NCI-H82 (cell line): Measurements from ENCODE around the gene C2orf76.

Source experiments
- DNase-seq: peaks from one replicate; lab custom pipeline; 2025; lab: John Stamatoyannopoulos, UW

Gene C2orf76

DNA sequence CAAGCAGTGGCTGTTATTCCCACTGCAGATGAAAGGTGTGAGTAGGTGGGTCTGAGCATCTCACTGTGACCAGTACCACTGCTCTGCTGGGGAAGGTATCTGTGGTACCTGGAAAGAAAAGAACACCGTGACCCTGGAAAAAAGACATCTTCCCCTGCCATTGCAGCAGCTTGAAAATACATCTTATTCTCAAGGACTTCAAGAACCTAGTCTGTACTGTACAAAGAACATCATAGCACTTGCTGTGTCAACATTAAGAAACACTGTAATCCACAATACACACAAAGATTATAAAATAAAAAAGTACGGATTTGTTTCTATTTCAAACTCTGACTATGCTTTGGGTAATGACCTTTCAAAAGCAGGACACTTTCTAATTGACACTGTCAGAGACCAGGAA, 28.9 kb downstream of the C2orf76 start:
- DNase-seq = no peak

DNA sequence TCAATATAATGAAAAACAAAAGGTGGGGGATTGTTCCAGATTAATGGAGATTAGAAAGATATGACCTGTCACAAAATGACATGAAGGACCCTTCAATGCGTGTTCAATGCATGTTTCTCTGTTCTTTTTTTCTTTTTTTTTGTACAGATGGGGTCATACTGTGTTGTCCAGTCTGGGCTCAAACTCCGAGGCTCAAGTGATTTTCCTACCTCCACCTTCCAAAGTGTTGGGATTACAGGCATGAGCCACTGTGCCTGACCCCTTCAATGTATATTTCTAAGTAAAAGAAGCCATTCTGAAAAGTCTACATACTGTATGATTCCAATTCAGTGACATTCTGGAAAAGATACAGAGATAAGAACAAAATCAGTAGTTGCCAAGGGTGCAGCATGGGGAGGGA, 32.8 kb downstream of the C2orf76 start:
- DNase-seq = no peak

DNA sequence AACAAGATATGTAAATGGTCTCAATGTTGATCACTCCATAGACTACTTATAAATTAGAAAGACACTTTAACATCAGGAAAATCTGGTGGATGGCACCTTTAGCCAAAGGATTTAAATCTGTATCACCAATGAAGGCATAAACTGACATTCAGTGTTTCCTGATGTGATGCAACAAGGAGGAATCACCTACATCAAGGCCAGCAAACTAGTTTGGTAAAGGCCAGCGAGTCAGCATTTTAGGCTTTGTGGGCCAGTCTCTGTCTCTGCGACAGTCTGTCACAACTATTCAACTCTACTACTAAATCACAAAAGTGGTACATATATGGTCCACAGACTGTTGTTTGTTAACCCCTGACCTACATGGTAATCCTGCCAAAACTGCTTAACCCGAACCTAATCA, 33.3 kb downstream of the C2orf76 start:
- no peak for DNase-seq

DNA sequence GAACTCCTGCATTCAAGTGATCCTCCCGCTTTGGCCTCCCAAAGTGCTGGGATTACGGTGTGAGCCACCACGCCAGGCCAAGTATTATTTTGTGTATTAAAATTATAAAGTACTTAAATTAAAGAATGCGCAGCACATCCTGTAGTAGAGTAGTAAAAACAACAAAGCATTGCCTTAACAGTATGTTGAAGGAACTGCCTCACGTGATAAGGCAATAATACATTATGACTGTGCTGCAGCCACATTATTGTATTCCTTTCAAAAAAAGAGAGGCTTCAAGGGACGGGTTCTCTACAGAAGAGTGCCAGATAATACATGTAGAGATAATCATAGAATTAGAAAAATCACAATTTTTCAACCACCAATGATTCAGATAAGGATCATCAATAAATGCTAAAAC, 33.7 kb downstream of the C2orf76 start:
- DNase-seq = no peak

DNA sequence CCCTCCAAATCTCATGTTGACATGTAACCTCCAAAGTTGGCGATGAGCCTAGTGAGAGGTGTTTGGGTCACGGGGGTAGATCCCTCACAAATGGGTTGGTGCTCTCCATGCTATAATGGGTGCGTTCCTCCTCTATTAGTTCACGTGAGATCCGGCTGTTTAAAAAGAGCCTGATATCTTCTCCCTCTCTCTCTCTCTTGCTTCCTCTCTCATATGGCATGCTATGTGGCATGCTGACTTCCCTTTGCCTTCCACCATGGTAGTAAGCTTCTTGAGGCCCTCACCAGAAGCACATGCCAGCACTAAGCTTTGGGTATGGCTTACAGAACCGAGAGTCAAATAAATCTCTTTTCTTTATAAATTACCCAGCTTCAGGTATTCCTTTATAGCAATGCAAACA, 39.2 kb downstream of the C2orf76 start:
- no peak for DNase-seq

DNA sequence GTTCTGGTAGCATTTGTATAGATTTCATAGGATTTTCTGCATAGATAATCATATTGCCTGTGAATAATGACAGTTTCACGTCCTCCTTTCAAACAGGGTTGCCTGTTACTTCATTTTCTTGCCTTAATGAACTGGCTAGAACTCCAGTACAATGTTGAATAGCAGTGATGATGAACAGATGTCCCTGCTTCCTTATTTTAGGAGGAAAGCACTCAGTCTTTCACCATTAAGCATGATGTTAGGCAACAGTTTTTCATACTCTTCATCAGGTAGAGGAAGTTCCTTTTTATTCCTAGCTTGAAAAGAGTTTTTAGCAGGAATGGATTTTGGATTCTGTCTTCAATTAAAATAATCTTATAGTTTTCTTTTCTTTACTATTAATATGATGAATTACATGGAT, 39.7 kb downstream of the C2orf76 start:
- no peak for DNase-seq

DNA sequence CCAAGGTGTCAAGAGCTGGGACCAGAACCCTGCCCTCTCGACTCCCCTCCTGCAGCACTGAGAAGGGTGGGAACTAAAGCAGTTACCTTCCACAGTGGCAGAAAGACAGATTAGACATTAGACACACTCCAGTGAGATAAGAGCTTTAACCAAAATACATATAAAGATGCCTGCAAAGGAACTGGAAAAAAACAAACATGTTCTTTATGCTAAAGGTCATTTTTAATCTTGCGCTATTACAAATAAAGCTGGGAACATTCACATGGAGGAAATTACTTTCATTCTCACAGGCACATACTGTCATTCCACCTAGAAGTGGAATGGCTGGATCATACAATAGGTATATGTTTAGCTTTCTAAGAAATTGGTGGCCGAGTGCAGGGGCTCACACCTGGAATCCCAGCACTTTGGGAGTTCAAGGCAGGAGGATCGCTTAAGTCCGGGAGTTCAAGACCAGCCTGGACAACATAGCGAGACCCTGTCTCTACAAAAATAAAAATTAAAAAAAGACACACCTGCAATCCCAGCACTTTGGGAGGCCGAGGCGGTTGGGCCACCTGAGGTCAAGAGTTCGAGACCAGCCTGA, 41.9 kb downstream of the C2orf76 start:
- DNase-seq = no peak

DNA sequence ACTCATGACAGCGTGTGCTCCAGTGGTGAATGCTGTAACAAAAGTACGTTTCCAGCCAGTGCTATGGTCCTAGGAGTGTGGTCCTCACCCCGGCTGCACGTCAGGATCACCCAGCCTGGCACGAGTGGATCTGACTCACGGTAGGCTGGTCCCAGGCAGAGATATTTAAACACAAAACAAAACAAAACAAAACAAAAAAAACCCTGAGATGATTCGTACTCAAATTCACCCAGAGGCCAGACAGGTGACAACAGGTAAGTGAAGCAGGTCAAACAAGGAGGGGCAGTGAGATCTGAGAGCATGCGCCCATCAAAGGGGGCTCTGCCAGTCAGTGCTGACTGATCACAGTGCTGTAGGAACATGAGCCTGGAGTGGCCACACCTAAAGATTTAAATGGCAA, 43.2 kb downstream of the C2orf76 start:
- DNase-seq = no peak

DNA sequence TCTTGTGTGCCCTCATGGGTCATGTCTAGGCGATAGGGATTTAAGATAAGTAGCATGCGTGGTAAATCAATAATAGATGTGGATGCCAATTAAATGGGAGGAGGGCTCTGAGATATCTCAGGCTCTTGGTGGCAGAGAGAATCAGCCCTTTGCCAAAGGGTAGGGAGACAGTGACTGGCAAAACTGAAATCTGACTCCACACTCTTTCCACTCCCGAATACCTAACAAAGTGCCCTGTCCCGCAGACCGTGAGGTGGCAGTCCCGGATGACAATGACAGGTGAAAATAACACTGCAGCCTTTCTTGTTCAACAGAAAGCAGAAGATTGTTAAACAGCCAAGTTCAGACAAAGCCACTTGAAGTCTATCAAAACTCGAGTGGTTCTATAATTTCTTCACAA, 47.0 kb downstream of the C2orf76 start:
- DNase-seq = peak; percentile 28

DNA sequence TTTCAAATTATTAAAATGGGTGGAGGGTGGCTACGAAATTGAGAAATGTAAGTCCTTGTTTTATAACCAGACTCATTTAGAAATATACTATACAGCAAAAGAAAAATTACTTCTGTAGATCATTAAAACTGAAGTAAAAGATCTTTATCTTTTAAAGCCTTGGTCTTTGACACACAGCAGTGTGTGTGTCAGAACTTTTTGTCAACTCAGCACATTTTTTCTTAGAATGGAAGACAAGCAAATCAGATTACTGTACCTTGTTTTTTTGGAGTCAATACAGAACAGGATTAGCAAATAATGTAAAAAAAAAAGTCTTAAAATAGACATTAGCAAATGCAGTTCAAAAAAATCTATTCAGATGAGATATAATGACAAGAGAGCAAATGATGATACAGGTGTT, 49.1 kb downstream of the C2orf76 start:
- DNase-seq = no peak

DNA sequence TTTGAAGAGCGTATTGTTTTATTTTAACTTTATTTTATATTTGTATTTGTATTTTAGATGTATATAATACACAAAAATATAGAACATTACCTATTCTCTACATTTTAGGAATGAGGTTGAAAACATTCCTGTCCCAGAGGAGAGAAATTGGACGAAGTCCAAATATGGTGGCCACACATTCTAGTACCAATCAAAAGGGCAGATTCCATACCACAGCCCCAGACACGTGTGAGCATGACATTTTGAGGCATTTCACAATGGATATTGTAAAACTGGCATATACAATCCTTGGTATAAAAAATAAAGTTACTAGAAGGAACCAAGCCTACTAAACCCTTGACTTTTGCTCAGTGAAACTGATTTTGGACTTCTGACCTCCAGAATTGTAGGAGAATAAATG, 50.6 kb downstream of the C2orf76 start:
- no peak for DNase-seq

DNA sequence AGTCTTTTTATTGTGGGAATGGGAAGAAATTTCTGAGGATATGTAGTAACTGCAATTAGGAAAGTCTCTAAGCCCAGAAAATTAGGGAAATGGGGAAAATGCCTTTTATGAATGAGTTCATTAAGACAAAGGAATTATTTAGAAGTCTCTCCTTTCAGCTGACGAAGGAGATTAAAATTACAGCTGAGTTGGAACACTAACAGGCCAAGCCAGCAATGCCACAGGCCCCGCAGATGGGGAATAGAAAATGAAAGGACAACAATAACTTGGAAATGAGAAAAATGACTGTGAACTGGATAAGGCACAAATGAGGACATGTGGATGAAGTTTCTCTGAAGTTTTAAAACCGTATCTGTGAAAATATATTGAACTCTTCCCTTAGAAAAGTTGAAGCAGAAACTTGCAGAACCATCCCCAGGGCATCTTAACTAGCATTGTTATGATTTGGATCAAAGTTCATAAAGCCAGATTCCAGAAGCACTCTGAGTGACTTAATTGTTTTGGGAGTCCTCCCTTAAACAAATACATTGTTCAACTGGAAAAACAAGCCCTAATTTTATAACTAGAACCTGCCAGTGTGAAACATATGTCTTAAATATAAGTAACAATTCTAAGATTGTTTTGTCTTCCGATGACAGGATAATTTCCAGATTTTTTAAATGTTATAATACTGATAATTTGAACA, 51.3 kb downstream of the C2orf76 start:
- DNase-seq = no peak

DNA sequence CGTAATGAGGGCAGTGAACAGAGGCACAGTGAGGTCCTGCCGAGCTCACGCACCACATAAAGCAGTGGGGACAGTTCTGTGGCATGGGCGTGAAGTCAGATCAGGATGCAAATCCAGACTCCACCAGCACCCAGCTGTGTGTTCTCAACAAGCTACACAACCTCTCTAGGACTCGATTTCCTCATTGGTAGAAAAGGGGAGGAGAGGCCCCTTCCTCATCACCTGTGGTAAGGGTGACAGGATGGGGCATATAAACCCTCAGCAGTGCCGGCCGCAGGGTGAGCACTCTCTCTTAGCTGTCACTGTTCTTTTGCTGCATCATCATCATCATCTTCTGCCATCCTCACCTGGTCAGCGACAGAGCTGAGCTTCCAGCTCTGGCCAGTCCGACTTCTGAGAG, 54.8 kb downstream of the C2orf76 start:
- no peak for DNase-seq

DNA sequence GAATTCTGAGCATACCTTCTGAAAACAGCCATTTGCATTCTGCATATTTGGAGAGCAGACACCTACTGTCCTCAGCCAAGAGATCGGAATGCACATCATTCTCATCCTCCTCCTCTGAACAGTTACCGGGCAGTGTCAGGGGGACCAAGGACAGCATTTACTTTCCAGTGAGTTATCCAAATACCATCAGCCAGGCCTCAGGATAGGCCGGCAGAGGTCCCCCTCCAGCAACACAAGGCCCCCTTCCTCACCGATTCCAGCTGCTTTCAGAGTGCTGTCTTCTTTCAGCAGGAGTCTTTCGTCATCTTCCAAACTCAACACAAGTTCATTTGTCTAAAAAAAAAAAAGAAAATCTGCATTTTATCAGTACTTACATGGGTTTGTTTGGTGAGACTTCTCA, 55.3 kb downstream of the C2orf76 start:
- DNase-seq = peak; percentile 32

DNA sequence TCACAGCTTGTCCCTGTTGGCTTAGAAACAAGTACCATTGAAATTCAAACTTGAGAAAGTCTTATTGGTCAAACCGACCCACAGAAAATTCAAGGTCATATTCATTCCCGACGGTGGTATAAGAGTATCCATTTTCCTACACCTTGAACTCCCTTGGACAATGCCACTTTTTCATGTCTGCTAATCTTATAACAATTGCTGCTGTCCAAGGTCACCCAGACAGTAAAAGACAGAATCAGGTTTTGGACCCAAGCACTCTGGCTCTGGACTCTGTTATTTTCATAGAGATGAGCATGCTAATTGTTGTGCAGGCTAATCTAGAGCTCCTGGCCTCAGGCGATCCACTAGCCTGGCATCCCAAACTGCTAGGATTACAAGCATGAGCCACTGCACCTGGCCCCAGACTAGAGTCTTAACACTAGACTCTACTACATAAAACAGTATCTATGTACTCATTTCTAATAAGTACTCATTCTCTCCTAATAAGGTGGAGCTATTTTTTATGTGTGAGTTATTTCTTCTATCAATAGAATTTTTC, 57.8 kb downstream of the C2orf76 start:
- peak; percentile 30 for DNase-seq

DNA sequence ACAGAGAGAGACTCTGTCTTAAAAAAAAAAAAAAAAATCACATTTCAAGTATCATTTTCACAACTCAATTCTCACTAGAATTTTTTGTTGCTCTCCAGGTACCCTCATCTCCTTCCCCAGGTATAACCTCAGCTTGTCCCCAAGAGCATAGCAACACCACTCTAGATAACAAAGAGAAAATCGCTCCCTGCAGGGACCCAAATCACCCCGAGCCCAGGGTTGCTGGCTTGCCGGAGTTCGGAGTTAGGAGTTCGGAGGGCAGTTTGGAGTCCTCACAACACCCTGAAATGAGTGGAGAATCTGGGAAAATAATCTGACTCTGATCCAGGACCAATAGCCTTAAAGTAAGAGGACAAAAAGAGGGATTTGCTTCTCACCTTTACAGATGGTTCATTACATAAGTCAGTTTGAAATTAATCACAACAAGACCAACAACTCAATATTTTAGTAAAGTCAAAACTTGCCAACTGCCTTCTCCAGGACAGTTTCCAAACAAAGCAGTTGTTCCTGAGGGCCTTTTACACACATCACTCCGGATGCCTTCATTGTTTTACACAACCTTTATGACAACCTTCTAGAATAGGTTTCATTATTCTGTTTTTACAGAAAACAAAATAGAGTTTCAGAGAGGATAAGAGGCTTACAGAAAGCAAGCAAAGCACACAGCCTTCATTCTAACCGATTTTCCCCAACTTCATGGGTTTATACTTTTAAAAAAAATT, 59.1 kb downstream of the C2orf76 start:
- DNase-seq = no peak

DNA sequence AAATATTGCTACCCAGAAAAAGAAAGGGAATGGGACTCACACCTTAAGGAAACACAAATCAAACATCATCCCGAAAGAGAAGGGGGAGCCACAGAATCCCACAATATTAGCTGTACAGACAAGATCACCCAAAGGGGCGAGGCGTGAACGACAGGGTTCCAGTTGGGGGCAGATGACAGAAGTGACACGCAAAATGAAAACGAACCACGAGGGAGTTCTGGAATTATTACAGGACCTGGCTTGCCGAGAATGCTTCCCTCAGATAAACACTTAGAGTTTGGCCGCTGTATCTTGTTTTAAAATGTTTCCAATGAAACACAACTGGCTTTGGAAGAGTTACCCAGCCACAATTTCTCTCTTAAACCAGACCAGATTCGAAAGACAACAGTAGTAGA, 60.4 kb downstream of the C2orf76 start:
- DNase-seq = no peak

DNA sequence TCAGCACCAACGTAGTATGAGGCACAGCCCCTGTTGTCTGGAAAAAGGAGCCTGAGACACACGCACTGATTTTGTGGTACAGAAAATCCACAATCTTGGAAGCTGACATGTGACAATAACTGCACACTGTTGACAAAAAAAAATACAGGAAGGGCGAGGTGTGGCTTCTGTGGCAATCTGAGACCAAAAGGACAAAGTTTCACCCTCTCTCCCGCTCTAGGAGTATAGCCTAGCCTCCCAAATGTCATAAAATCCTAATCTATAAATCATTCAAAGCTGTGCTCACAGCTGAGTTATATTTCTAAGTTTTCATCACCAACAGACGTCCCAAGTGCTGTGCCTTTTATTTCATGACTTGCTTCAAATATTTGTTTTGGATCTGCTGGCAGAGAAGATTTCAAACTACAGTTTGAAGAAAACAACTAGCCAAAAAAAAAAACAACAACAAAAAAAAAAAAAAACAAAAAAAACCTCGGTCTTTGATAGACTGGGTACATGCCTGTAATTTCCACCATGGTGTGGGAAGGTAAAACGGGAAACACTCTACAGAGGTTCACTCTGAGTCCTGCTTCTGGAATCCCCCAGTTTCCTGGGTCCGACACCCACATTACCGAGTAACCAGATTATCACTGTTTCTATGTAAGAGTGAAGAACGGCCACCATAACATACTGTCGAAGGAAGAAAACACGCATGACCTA, 61.0 kb downstream of the C2orf76 start:
- DNase-seq = peak; percentile 18

DNA sequence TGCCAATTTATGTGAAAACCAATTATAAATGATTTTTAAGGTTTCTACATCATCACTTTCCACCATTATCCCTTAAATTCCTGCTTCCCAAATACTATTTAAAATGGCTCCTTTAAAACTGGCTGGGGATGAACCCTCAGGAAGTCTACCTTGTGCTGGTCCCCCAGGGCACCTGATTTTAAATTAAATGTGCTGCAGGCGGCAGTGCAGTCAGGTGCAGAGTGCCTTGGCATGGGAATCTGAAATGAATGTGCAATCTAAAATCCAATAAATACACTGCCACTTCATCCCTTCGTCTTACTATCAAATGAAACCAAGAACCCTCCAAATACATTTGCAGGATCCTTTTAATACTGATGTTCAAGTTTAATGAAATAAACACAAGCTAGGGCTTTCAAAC, 61.8 kb downstream of the C2orf76 start:
- peak; percentile 8 for DNase-seq

DNA sequence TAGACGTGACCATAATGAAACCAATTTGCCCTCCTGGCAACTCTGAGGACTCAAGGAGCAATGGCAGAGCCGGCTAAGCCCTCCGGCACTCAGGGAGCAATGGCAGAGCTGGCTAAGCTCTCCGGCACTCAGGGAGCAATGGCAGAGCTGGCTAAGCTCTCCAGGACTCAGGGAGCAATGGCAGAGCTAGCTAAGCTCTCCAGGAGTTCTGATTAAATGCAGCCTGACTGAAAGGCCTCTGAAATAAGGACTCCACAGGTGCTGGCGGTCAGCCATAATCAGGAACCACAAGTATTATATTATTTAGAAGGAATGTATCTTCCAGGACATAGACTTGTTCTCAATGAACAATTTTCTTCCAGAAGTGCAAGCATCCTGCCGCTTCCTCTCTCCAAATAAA, 65.2 kb downstream of the C2orf76 start:
- DNase-seq = peak; percentile 52

DNA sequence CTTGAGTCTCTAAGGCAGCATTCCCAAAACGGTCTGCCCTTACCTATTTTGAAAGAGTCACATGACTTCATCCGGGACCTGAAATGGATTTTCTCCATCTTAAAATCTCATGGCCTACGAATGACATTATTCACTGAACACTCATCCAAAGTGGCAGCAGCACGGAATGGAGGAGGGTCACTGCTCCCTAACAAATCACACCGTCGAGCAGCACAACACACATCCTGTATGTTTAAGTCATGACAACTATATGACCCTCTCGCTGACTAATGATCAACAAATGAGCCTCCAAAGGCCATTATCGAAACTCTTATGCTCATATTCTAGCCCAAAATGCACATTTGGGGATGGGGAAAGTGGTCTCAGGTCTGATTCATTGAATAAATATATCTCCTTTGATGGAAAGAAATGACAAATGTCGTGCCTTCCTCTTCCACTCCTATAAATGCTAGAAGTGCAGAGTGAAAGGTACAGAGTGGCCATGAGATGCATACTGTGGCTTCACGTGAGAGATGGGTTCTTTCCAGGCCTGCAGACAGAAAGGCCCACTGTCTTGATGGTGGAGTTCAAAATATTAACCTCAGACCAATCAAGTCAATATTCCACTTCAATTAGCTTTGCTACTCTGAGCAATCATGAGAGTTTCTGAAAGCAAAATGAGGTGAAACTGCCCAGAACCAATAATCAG, 70.8 kb downstream of the C2orf76 start:
- no peak for DNase-seq

DNA sequence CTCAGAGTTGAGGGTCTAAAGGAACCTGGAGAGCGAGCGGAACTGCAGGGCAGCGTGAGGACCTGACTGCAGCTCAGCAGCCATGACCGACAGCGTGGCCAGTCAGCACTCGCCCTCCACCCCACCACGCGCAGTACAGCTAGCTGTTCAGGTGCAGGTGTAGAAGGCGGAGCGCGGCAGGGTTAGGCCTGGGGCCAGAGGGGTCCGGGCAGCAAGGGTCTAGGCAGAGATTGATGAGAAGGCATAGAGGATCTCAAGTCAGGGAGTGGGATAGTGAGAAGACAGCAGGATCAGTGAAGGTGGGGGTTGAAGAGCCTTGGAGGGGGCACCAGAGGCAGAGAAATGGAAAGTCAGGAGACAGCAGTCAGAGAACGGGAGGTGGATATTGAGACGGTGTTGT, 72.0 kb downstream of the C2orf76 start:
- no peak for DNase-seq
